ENCODE data around the gene PNPLA1. TPM values are rescaled to one million over a fixed set of nuclear protein-coding genes. Genes with fewer than 3 reads are reported as not detected.

The PNPLA1 gene
- total RNA-seq, 2 donors from 2014 or later = not detected

DNA sequence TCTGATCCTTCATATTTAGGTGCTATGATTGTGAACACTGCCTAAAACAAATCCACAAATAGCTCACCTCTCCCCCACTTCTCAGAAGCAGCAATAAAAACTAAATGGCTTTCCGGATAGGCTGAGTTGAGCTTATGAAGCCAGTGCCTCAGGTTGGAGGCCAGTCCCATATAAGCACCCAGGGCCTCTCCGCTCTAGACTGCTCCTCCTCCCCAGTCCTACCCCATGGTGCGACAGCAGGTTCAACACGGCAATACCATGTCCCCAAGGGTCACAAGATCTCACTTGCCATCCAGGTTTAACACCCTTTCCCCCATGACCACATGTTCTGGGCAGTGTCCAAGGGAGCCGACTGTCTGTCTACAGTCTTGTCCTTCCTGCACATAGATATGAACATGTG lies 46.1 kb downstream of the PNPLA1 start:
- Histone ChIP-seq H3K36me3 (ENCODE audit: control insufficient read depth, insufficient read depth, low read length) (no peaks in the 10 kb centered on the region), H3K27ac (ENCODE audit: low read depth, low read length) (no peak overlapping the region), H3K27me3 (ENCODE audit: control insufficient read depth, insufficient read depth, low read length, poor library complexity, severe bottlenecking) (no peaks in the 10 kb centered on the region), H3K9me3 (ENCODE audit: control insufficient read depth, low read length) (no peaks in the 10 kb centered on the region), H3K4me3 (ENCODE audit: low read length) (no peak overlapping the region), H3K9ac (ENCODE audit: extremely low read depth, low read length, poor library complexity, severe bottlenecking) (no peak overlapping the region), H3K4me1 (ENCODE audit: control insufficient read depth, insufficient read depth, low read length) (peaks cover 8% of the 10 kb centered on the region)
- DNase-seq = no peak
- no peaks in the 10 kb centered on the region for H3K27me3 Mint-ChIP-seq (ENCODE audit: insufficient read depth)
- WGBS, 2 experiments (ENCODE audit: insufficient coverage in 1 of 2, insufficient read length in 1 of 2) = 94 to 96% methylated on average over 3 to 5 of the region's 5 CpGs
- H3K4me1 Mint-ChIP-seq = peaks cover 27% of the 10 kb centered on the region
- no peaks in the 10 kb centered on the region for H3K36me3 Mint-ChIP-seq (ENCODE audit: low read depth)
- H3K27ac Mint-ChIP-seq = no peak overlapping the region
- no peak overlapping the region for H3K4me3 Mint-ChIP-seq
- TF ChIP-seq, protein P1, sequence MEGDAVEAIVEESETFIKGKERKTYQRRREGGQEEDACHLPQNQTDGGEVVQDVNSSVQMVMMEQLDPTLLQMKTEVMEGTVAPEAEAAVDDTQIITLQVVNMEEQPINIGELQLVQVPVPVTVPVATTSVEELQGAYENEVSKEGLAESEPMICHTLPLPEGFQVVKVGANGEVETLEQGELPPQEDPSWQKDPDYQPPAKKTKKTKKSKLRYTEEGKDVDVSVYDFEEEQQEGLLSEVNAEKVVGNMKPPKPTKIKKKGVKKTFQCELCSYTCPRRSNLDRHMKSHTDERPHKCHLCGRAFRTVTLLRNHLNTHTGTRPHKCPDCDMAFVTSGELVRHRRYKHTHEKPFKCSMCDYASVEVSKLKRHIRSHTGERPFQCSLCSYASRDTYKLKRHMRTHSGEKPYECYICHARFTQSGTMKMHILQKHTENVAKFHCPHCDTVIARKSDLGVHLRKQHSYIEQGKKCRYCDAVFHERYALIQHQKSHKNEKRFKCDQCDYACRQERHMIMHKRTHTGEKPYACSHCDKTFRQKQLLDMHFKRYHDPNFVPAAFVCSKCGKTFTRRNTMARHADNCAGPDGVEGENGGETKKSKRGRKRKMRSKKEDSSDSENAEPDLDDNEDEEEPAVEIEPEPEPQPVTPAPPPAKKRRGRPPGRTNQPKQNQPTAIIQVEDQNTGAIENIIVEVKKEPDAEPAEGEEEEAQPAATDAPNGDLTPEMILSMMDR (conservative IDR thresholded peaks at IDR 0.05) = no peak
- H3K9me3 Mint-ChIP-seq = no peaks in the 10 kb centered on the region

DNA sequence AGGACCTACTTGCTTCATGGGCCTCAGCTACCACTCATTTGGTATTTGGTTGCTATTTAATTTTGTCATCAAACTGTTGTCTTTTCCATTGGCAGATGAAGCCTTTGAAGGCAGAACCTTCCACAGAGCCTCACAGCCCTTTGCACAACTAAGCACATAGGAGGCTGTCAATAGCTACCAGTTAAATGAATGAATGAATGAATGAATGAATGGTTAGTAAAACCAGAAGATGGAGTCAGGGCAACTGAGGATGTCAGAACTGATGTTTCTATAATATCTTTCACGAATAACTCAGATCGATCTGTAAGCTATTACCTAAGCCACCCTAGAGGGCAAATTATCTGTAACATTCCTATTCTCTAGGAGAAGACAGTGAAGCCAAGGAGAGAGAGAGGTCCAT lies 47.8 kb downstream of the PNPLA1 start:
- Histone ChIP-seq H3K4me3 (ENCODE audit: low read length) (no peak overlapping the region), H3K4me1 (ENCODE audit: control insufficient read depth, insufficient read depth, low read length) (peaks cover 8% of the 10 kb centered on the region), H3K27me3 (ENCODE audit: control insufficient read depth, insufficient read depth, low read length, poor library complexity, severe bottlenecking) (no peaks in the 10 kb centered on the region), H3K36me3 (ENCODE audit: control insufficient read depth, insufficient read depth, low read length) (no peaks in the 10 kb centered on the region), H3K27ac (ENCODE audit: low read depth, low read length) (no peak overlapping the region), H3K9me3 (ENCODE audit: control insufficient read depth, low read length) (no peaks in the 10 kb centered on the region), H3K9ac (ENCODE audit: extremely low read depth, low read length, poor library complexity, severe bottlenecking) (no peak overlapping the region)
- Mint-ChIP-seq H3K4me3 (no peak overlapping the region), H3K4me1 (peaks cover 26% of the 10 kb centered on the region), H3K27ac (no peak overlapping the region), H3K36me3 (ENCODE audit: low read depth) (no peaks in the 10 kb centered on the region), H3K9me3 (no peaks in the 10 kb centered on the region), H3K27me3 (ENCODE audit: insufficient read depth) (no peaks in the 10 kb centered on the region)
- TF ChIP-seq, protein P1 (conservative IDR thresholded peaks at IDR 0.05) = no peak
- 100% methylated on average over 2 of the region's 2 CpGs for WGBS, 2 experiments (ENCODE audit: insufficient coverage in 1 of 2, insufficient read length in 1 of 2)
- DNase-seq = no peak

DNA sequence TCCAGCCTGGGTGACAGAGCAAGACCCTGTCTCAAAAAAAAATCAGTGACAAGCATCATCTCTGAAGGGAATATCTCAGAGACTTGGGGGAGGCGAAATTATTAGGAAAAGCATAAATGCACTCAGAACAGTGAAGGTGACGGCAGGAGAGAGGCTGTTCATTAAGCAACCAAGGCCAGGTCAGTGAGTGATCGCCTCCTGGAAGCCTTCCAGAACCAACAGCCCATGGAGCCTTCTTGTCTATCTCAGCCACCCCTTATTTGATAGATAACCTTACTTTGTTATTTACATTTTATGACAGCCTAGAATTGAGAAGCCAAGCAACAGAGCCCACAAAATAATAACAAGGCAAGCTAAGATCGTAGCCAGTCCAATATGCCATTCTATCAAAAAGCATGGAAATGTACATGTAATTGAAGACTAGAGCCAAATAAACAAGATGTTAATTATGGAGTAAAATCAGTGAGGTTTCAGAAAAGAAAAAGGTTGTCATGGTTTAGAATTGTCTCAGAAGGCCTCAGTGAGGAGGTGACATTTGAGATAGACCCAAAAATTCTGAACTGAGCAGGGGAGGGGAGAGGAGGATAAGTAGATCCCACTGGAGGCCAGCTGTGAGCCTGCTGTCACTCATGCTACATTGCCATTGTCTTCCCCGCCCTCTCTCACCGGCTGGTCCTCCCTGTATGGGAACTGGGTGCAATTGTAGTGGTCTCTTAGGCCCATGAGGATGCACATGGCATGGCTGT lies 49.0 kb downstream of the PNPLA1 start:
- H3K27ac ChIP-seq (ENCODE audit: low read depth, low read length) = no peak overlapping the region
- WGBS, 2 experiments (ENCODE audit: insufficient coverage in 1 of 2, insufficient read length in 1 of 2) = 83 to 94% methylated on average over 5 to 6 of the region's 6 CpGs
- H3K27me3 ChIP-seq (ENCODE audit: control insufficient read depth, insufficient read depth, low read length, poor library complexity, severe bottlenecking) = no peaks in the 10 kb centered on the region
- H3K36me3 ChIP-seq (ENCODE audit: control insufficient read depth, insufficient read depth, low read length) = no peaks in the 10 kb centered on the region
- no peaks in the 10 kb centered on the region for H3K36me3 Mint-ChIP-seq (ENCODE audit: low read depth)
- no peak overlapping the region for H3K27ac Mint-ChIP-seq
- no peak overlapping the region for H3K4me3 ChIP-seq (ENCODE audit: low read length)
- H3K9ac ChIP-seq (ENCODE audit: extremely low read depth, low read length, poor library complexity, severe bottlenecking) = no peak overlapping the region
- no peak overlapping the region for H3K4me3 Mint-ChIP-seq
- no peak for DNase-seq
- H3K4me1 ChIP-seq (ENCODE audit: control insufficient read depth, insufficient read depth, low read length) = no peaks in the 10 kb centered on the region
- H3K9me3 Mint-ChIP-seq = no peaks in the 10 kb centered on the region
- H3K9me3 ChIP-seq (ENCODE audit: control insufficient read depth, low read length) = no peaks in the 10 kb centered on the region
- TF ChIP-seq, protein P1 (conservative IDR thresholded peaks at IDR 0.05) = no peak
- no peaks in the 10 kb centered on the region for H3K27me3 Mint-ChIP-seq (ENCODE audit: insufficient read depth)
- peaks cover 16% of the 10 kb centered on the region for H3K4me1 Mint-ChIP-seq

Data from endodermal cell (in vitro differentiated cells).